ENCODE measurements around the gene AKNA. TPM values are rescaled to one million over a fixed set of nuclear protein-coding genes. Genes with fewer than 3 reads are reported as not detected.

AKNA gene
- total RNA-seq, 1 donor from 2014 or later, result 7.1 TPM

- no peak for DNase-seq (ENCODE audit: missing footprints)
- intact Hi-C loops (cut with DNase I), result no loop called here
- no peak for ATAC-seq
Observed at GRCh38 chr9:114319147-114319546, 68.6 kb downstream of the AKNA start.

GRCh38 chr9:114318416-114318815, 69.4 kb downstream of the AKNA start:
- intact Hi-C loops (cut with DNase I), result no loop called here
- ATAC-seq, result no peak
- DNase-seq (ENCODE audit: missing footprints), result no peak

GRCh38 chr9:114317665-114318357, 70.0 kb downstream of the AKNA start:
- DNase-seq (ENCODE audit: missing footprints) (no peak), ATAC-seq (no peak)
- intact Hi-C loops (cut with DNase I), result no loop called here

- DNase-seq (ENCODE audit: missing footprints), result no peak
- ATAC-seq, result no peak
- intact Hi-C loops (cut with DNase I), result no loop called here
Observed at GRCh38 chr9:114316605-114317230, 71.1 kb downstream of the AKNA start.

- ATAC-seq, result no peak
- intact Hi-C loops (cut with DNase I), result no loop called here
- DNase-seq (ENCODE audit: missing footprints), result no peak
Observed at GRCh38 chr9:114315723-114316363, 71.9 kb downstream of the AKNA start.

GRCh38 chr9:114314881-114315722, 72.7 kb downstream of the AKNA start:
- intact Hi-C loops (cut with DNase I), result no loop called here
- DNase-seq (ENCODE audit: missing footprints) (no peak), ATAC-seq (no peak)

GRCh38 chr9:114314256-114314867, 73.4 kb downstream of the AKNA start:
- DNase-seq (ENCODE audit: missing footprints) (no peak), ATAC-seq (no peak)
- intact Hi-C loops (cut with DNase I), result no loop called here

GRCh38 chr9:114313186-114313585, 74.6 kb downstream of the AKNA start:
- ATAC-seq (no peak), DNase-seq (ENCODE audit: missing footprints) (no peak)
- intact Hi-C loops (cut with DNase I), result no loop called here

- ATAC-seq (no peak), DNase-seq (ENCODE audit: missing footprints) (no peak)
- intact Hi-C loops (cut with DNase I), result no loop called here
Observed at GRCh38 chr9:114312513-114312875, 75.3 kb downstream of the AKNA start.

GRCh38 chr9:114311571-114312512, 75.9 kb downstream of the AKNA start:
- ATAC-seq (no peak), DNase-seq (ENCODE audit: missing footprints) (no peak)
- intact Hi-C loops (cut with DNase I), result no loop called here

GRCh38 chr9:114310471-114311450, 77.0 kb downstream of the AKNA start:
- intact Hi-C loops (cut with DNase I), result no loop called here
- no peak for ATAC-seq

GRCh38 chr9:114309096-114309495, 78.7 kb downstream of the AKNA start:
- ATAC-seq (no peak), DNase-seq (ENCODE audit: missing footprints) (no peak)
- intact Hi-C loops (cut with DNase I), result no loop called here

More at GRCh38 chr9:114310471-114311450, 77.0 kb downstream of the AKNA start:
- DNase-seq (ENCODE audit: missing footprints), result no peak

GRCh38 chr9:114308361-114308950, 79.3 kb downstream of the AKNA start:
- no peak for DNase-seq (ENCODE audit: missing footprints)
- intact Hi-C loops (cut with DNase I), result no loop called here
- ATAC-seq, result no peak

- intact Hi-C loops (cut with DNase I), result no loop called here
- no peak for ATAC-seq
- no peak for DNase-seq (ENCODE audit: missing footprints)
Observed at GRCh38 chr9:114307899-114308267, 79.9 kb downstream of the AKNA start.

GRCh38 chr9:114304416-114305188, 83.2 kb downstream of the AKNA start:
- intact Hi-C loops (cut with DNase I), result no loop called here
- no peak for DNase-seq (ENCODE audit: missing footprints)
- no peak for ATAC-seq

GRCh38 chr9:114303977-114304376, 83.8 kb downstream of the AKNA start:
- intact Hi-C loops (cut with DNase I), result no loop called here
- no peak for ATAC-seq
- DNase-seq (ENCODE audit: missing footprints), result no peak

Measured in Right ventricle myocardium inferior (tissue), 1 donor.